Keratinocyte (primary cell): ENCODE data around the gene MYO15B.

ENCODE experiments used
- EZH2 ChIP-seq: IDR thresholded peaks from one replicate; pipeline ENCODE4 v1.6.1; 2012; ENCODE audit warnings: inconsistent platforms, mild to moderate bottlenecking, low read length, moderate library complexity
- TF ChIP-seq, protein P1 (sequence below), 3 experiments: IDR thresholded peaks in 1 of 3; conservative IDR thresholded peaks in 1 of 3; optimal IDR thresholded peaks in 1 of 3; 2 replicates in 2 of 3; 3 replicates in 1 of 3; pipeline versions ENCODE3 to v1.5.1; 2011; ENCODE audit warnings: low read length in 3 of 3, mild to moderate bottlenecking in 3 of 3, moderate library complexity in 2 of 3, control low read depth in 1 of 3, inconsistent platforms in 1 of 3; ENCODE audit not compliant: insufficient read depth in 2 of 3; ENCODE audit errors: extremely low read depth in 1 of 3

DNA sequence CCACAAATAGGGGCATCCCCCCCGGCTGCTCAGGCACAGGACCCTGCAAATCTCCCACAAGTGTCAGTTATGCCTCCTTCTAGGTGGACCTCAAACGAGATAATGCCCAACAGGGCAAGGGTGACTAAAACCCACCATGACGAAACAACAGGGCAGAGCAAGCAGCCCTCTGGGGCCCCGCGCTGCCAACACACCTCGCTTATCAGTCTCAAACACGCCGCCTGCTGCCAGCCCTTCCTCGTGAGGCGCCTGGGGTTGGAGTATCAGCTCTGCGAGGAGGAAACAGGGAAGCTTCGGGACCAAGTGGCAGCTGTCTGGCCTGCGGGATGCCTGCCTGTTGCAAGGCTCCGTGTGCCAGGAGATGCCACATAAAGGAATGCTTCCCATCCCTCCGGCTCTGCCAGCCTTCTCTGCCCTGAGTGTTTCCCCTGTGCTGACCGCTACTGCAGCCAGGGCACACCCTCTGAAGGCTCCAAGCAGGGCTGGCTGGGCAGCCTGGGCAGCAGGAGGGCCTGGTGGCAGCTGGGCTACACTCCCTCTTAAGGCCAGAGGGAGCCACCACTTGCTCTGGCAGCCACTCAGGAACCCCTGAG lies 48.1 kb downstream of the MYO15B start:
- TF ChIP-seq, protein P1, sequence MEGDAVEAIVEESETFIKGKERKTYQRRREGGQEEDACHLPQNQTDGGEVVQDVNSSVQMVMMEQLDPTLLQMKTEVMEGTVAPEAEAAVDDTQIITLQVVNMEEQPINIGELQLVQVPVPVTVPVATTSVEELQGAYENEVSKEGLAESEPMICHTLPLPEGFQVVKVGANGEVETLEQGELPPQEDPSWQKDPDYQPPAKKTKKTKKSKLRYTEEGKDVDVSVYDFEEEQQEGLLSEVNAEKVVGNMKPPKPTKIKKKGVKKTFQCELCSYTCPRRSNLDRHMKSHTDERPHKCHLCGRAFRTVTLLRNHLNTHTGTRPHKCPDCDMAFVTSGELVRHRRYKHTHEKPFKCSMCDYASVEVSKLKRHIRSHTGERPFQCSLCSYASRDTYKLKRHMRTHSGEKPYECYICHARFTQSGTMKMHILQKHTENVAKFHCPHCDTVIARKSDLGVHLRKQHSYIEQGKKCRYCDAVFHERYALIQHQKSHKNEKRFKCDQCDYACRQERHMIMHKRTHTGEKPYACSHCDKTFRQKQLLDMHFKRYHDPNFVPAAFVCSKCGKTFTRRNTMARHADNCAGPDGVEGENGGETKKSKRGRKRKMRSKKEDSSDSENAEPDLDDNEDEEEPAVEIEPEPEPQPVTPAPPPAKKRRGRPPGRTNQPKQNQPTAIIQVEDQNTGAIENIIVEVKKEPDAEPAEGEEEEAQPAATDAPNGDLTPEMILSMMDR (optimal IDR thresholded peaks at IDR 0.05 in 1 of 3, IDR thresholded peaks at IDR 0.05 in 1 of 3, conservative IDR thresholded peaks at IDR 0.05 in 1 of 3; ENCODE audit: extremely low read depth in 1 of 3, insufficient read depth in 2 of 3, low read length in 3 of 3): no peak
- TF ChIP-seq EZH2: no peak
